Ectodermal cell (in vitro differentiated cells): ENCODE data around the gene SERPINB7. TPM values are rescaled to one million over a fixed set of nuclear protein-coding genes. Genes with fewer than 3 reads are reported as not detected.

Source experiments
- H3K27ac ChIP-seq: 2 replicates; pipeline ENCODE4 v1.7.0; 2013; ENCODE audit warnings: mild to moderate bottlenecking, low read depth, low read length; ENCODE audit not compliant: insufficient read depth, poor library complexity, severe bottlenecking
- H3K27me3 ChIP-seq: 2 replicates; pipeline ENCODE4 v1.7.0; 2013; ENCODE audit warnings: mild to moderate bottlenecking, low read length; ENCODE audit not compliant: insufficient read depth, control insufficient read depth, poor library complexity, severe bottlenecking
- H3K36me3 ChIP-seq: one replicate; pipeline ENCODE4 v1.7.0; 2013; ENCODE audit warnings: low read length; ENCODE audit not compliant: control insufficient read depth, insufficient read depth
- H3K4me1 ChIP-seq: one replicate; pipeline ENCODE4 v1.7.0; 2013; ENCODE audit warnings: low read length; ENCODE audit not compliant: control insufficient read depth, insufficient read depth
- H3K4me3 ChIP-seq: 2 replicates; pipeline ENCODE4 v1.7.0; 2013; ENCODE audit warnings: low read depth, low read length, control low read depth; ENCODE audit not compliant: insufficient read depth
- H3K9me3 ChIP-seq: 2 replicates; pipeline ENCODE4 v1.7.0; 2013; ENCODE audit warnings: mild to moderate bottlenecking, low read length, moderate library complexity; ENCODE audit not compliant: control insufficient read depth
- WGBS, 2 experiments: methylation state at CpG; one replicate each; pipeline ENCODE4 v1.1.7; 2013; ENCODE audit warnings: missing lambda C conversion rate in 2 of 2; 5-methylcytosine and 5-hydroxymethylcytosine counted together
- polyA plus RNA-seq, 4 experiments: library from polyadenylated mRNA; stranded (reverse); fragments of 50-300 nt; gene quantifications; one replicate each; pipeline ENCODE4 v1.2.3, GENCODE V29; 2013

The SERPINB7 gene
- not detected for polyA plus RNA-seq (2013, experiment 1 of 4)
- polyA plus RNA-seq (2013, experiment 2 of 4) = not detected
- polyA plus RNA-seq (2013, experiment 3 of 4) = not detected
- polyA plus RNA-seq (2013, experiment 4 of 4) = not detected

- Histone ChIP-seq H3K27ac (no peak within 1 kb of the TSS), H3K4me1 (no peaks in the 10 kb centered on the region), H3K4me3 (no peak within 1 kb of the TSS), H3K36me3 (no peaks in the 10 kb centered on the region), H3K27me3 (no peaks in the 10 kb centered on the region), H3K9me3 (no peaks in the 10 kb centered on the region)
- 100% methylated on average over 1 to 2 of the region's 2 CpGs for WGBS, 2 experiments
Observed at GRCh38 chr18:63775166-63775730, at the start of gene SERPINB7. Gene SERPINB7 (plus strand): TSS chr18:63775418. CDS start chr18:63782373, 6,955 bp downstream.

- WGBS, 2 experiments = 28 to 42% methylated on average over 2 of the region's 3 CpGs
- no peak overlapping the region for H3K27ac ChIP-seq
- H3K27me3 ChIP-seq = no peaks in the 10 kb centered on the region
- H3K4me3 ChIP-seq = no peak overlapping the region
- peaks cover 14% of the 10 kb centered on the region for H3K4me1 ChIP-seq
- H3K36me3 ChIP-seq = no peaks in the 10 kb centered on the region
- H3K9me3 ChIP-seq = no peaks in the 10 kb centered on the region
Observed at GRCh38 chr18:63725682-63726480, 49.3 kb upstream of the SERPINB7 start.

GRCh38 chr18:63730773-63731172 lies 44.4 kb upstream of the SERPINB7 start:
- H3K36me3 ChIP-seq = no peaks in the 10 kb centered on the region
- H3K9me3 ChIP-seq = no peaks in the 10 kb centered on the region
- H3K27ac ChIP-seq = no peak overlapping the region
- H3K4me1 ChIP-seq = peaks cover 6% of the 10 kb centered on the region
- WGBS, 2 experiments = 91 to 95% methylated on average over 5 of the region's 5 CpGs
- no peak overlapping the region for H3K4me3 ChIP-seq
- H3K27me3 ChIP-seq = no peaks in the 10 kb centered on the region

GRCh38 chr18:63731215-63731614 lies 44.0 kb upstream of the SERPINB7 start:
- WGBS, 2 experiments = 93% methylated on average over 3 of the region's 3 CpGs
- no peaks in the 10 kb centered on the region for H3K36me3 ChIP-seq
- H3K9me3 ChIP-seq = no peaks in the 10 kb centered on the region
- H3K27ac ChIP-seq = no peak overlapping the region
- H3K27me3 ChIP-seq = no peaks in the 10 kb centered on the region
- H3K4me3 ChIP-seq = no peak overlapping the region
- peaks cover 3% of the 10 kb centered on the region for H3K4me1 ChIP-seq

- no peaks in the 10 kb centered on the region for H3K9me3 ChIP-seq
- no peaks in the 10 kb centered on the region for H3K36me3 ChIP-seq
- no peak overlapping the region for H3K4me3 ChIP-seq
- H3K27me3 ChIP-seq = no peaks in the 10 kb centered on the region
- H3K4me1 ChIP-seq = no peaks in the 10 kb centered on the region
- no peak overlapping the region for H3K27ac ChIP-seq
Observed at GRCh38 chr18:63736876-63737275, 38.3 kb upstream of the SERPINB7 start.

- no peaks in the 10 kb centered on the region for H3K36me3 ChIP-seq
- H3K9me3 ChIP-seq = no peaks in the 10 kb centered on the region
- no peak overlapping the region for H3K4me3 ChIP-seq
- no peaks in the 10 kb centered on the region for H3K27me3 ChIP-seq
- WGBS, 2 experiments = 83 to 91% methylated on average over 3 to 4 of the region's 4 CpGs
- H3K4me1 ChIP-seq = no peaks in the 10 kb centered on the region
- no peak overlapping the region for H3K27ac ChIP-seq
Observed at GRCh38 chr18:63741769-63742168, 33.4 kb upstream of the SERPINB7 start.

- Histone ChIP-seq H3K4me3 (no peak overlapping the region), H3K9me3 (no peaks in the 10 kb centered on the region), H3K27ac (no peak overlapping the region), H3K36me3 (no peaks in the 10 kb centered on the region), H3K4me1 (no peaks in the 10 kb centered on the region), H3K27me3 (no peaks in the 10 kb centered on the region)
- 86 to 97% methylated on average over 2 of the region's 2 CpGs for WGBS, 2 experiments
Observed at GRCh38 chr18:63747006-63747405, 28.2 kb upstream of the SERPINB7 start.

- WGBS, 2 experiments = no CpG with 5 or more reads among the region's 1 CpG
- Histone ChIP-seq H3K9me3 (no peaks in the 10 kb centered on the region), H3K27ac (no peak overlapping the region), H3K36me3 (no peaks in the 10 kb centered on the region), H3K4me1 (no peaks in the 10 kb centered on the region), H3K4me3 (no peak overlapping the region), H3K27me3 (no peaks in the 10 kb centered on the region)
Observed at GRCh38 chr18:63749489-63749888, 25.7 kb upstream of the SERPINB7 start.

GRCh38 chr18:63752636-63753035 lies 22.6 kb upstream of the SERPINB7 start:
- Histone ChIP-seq H3K27me3 (no peaks in the 10 kb centered on the region), H3K4me3 (no peak overlapping the region), H3K9me3 (no peaks in the 10 kb centered on the region), H3K36me3 (no peaks in the 10 kb centered on the region), H3K27ac (no peak overlapping the region), H3K4me1 (no peaks in the 10 kb centered on the region)
- WGBS, 2 experiments = 86 to 95% methylated on average over 2 of the region's 2 CpGs

- no peaks in the 10 kb centered on the region for H3K36me3 ChIP-seq
- no peak overlapping the region for H3K27ac ChIP-seq
- no peaks in the 10 kb centered on the region for H3K9me3 ChIP-seq
- no peaks in the 10 kb centered on the region for H3K27me3 ChIP-seq
- H3K4me1 ChIP-seq = no peaks in the 10 kb centered on the region
- H3K4me3 ChIP-seq = no peak overlapping the region
Observed at GRCh38 chr18:63753676-63754075, 21.5 kb upstream of the SERPINB7 start.
